Panc1 (cell line): ENCODE results near the gene SBF2. TPM values are rescaled to one million over a fixed set of nuclear protein-coding genes. Genes with fewer than 3 reads are reported as not detected.
A peak's percentile ranks its signal among the peaks of the same experiment; 100 is the strongest.

Experiments
- ATAC-seq: fragments of 200-7000 bp; cut with Tn5 transposase; 2 replicates; pipeline ENCODE4 v1.9.1; 2020; ENCODE audit warnings: mild to moderate bottlenecking, moderate library complexity
- BruUV-seq: library from RNA; stranded (reverse); fragments of 400-500 nt; replicated peaks from 2 replicates; lab custom pipeline; 2021; lab: Mats Ljungman, UMichigan
- CTCF ChIA-PET: fragments of 300-600 bp; sonication (Branson Sonifier 250); formaldehyde crosslinking; loops from one replicate; lab custom pipeline; 2022; ENCODE audit warnings: antibody characterized with exemption; lab: Charles Lee
- POLR2A ChIA-PET: fragments of 300-600 bp; sonication (Branson Sonifier 250); formaldehyde crosslinking; loops from one replicate; lab custom pipeline; 2022; ENCODE audit warnings: antibody characterized with exemption; lab: Charles Lee
- DNase-seq: peaks from one replicate; pipeline ENCODE4 v3.0.0-alpha.2; 2010; ENCODE audit warnings: low read depth, low spot score
- H3K27ac ChIP-seq: 2 replicates; pipeline ENCODE4 v1.5.1; 2011; ENCODE audit warnings: mild to moderate bottlenecking, low read length, inconsistent platforms
- H3K27me3 ChIP-seq: fragments of 200-500 bp; sonication (Bioruptor generic); 2 replicates; pipeline ENCODE4 v1.6.0; 2014; ENCODE audit warnings: low read length, inconsistent platforms; ENCODE audit not compliant: control insufficient read depth, insufficient read depth
- H3K36me3 ChIP-seq: fragments of 200-500 bp; sonication (Bioruptor generic); 2 replicates; pipeline ENCODE4 v1.5.1; 2014; ENCODE audit warnings: inconsistent platforms, mild to moderate bottlenecking, low read length, moderate library complexity; ENCODE audit not compliant: control insufficient read depth, insufficient read depth
- H3K4me1 ChIP-seq: 2 replicates; pipeline ENCODE4 v1.5.1; 2011; ENCODE audit warnings: inconsistent platforms, mild to moderate bottlenecking, low read length, moderate library complexity; ENCODE audit not compliant: control insufficient read depth, insufficient read depth
- H3K4me3 ChIP-seq, 2 experiments: 2 replicates each; pipeline ENCODE4 v1.5.1; 2011 to 2012; ENCODE audit warnings: low read depth in 2 of 2, low read length in 2 of 2, mild to moderate bottlenecking in 2 of 2, inconsistent platforms in 1 of 2, moderate library complexity in 1 of 2
- H3K9me3 ChIP-seq: fragments of 200-500 bp; sonication (Bioruptor generic); 2 replicates; pipeline ENCODE4 v1.5.1; 2014; ENCODE audit warnings: low read depth, mild to moderate bottlenecking, inconsistent platforms, low read length, moderate library complexity; ENCODE audit not compliant: control insufficient read depth, insufficient read depth
- CTCF ChIP-seq: fragments of 450-650 bp; IDR thresholded peaks from 2 replicates; pipeline ENCODE4 v1.5.1; 2017; ENCODE audit warnings: mild to moderate bottlenecking
- POLR2AphosphoS5 ChIP-seq: IDR thresholded peaks from 2 replicates; pipeline ENCODE4 v1.6.1; 2012; ENCODE audit warnings: mild to moderate bottlenecking, low read depth, low read length, moderate library complexity
- REST ChIP-seq, 2 experiments: IDR thresholded peaks; 2 replicates each; pipeline ENCODE4 v1.6.1; 2011 to 2012; ENCODE audit warnings: low read depth in 2 of 2, control low read depth in 1 of 2, low read length in 1 of 2, mild to moderate bottlenecking in 1 of 2, moderate library complexity in 1 of 2; ENCODE audit not compliant: insufficient read depth in 1 of 2
- SIN3A ChIP-seq: IDR thresholded peaks from 2 replicates; pipeline ENCODE4 v1.6.1; 2012; ENCODE audit warnings: low read depth, mild to moderate bottlenecking, low read length, moderate library complexity, borderline replicate concordance; ENCODE audit not compliant: insufficient read depth
- TCF7L2 ChIP-seq: IDR thresholded peaks from 2 replicates; pipeline ENCODE4 v1.6.1; 2011; ENCODE audit warnings: mild to moderate bottlenecking, low read depth, low read length, inconsistent platforms
- in situ Hi-C: cut with HindIII; loops from 2 replicates; pipeline ENCODE4 v1.10.0; 2016; ENCODE audit warnings: low sequenced_read_pairs, low pct_unique_long_range_greater_than_20kb
- intact Hi-C: fragments of 100-400 bp; cut with micrococcal nuclease; formaldehyde crosslinking; loops from one replicate; pipeline ENCODE4 v1.10.0; 2022; ENCODE audit not compliant: unreplicated experiment
- total RNA-seq: library from RNA; stranded (reverse); gene quantifications from one replicate; pipeline ENCODE4 v1.2.1, GENCODE V29; 2021; ENCODE audit not compliant: unreplicated experiment

Gene SBF2
- total RNA-seq, 1 experiment from 2014 or later, result 65.0 TPM

- H3K27ac ChIP-seq, result peak overlapping the region; percentile 90
- H3K27me3 ChIP-seq, result no peaks in the 10 kb centered on the region
- peaks cover 88% of the 10 kb centered on the region for H3K4me1 ChIP-seq
- H3K4me3 ChIP-seq, result peak overlapping the region in 1 of 2 experiments; percentile 36; a peak in 1 of 4 replicates
- in situ Hi-C loops, result loop anchor here (25.0 kb wide), 2 partner anchors 460 to 735 kb away; no protein-coding TSS in a partner anchor
- TF ChIP-seq TCF7L2 (no peak), POLR2AphosphoS5 (no peak), REST (IDR thresholded peaks at IDR 0.05; ENCODE audit: insufficient read depth in 1 of 2, low read depth in 2 of 2, low read length in 1 of 2) (no peak), CTCF (no peak), SIN3A (no peak)
- H3K9me3 ChIP-seq, result no peaks in the 10 kb centered on the region
- ChIA-PET POLR2A (interaction anchor here (0.5 kb wide), 1 partner anchor 17 kb away, joined by 8 read pairs; the partner anchor contains the start of gene ADM), CTCF (no interaction called here)
- DNase-seq (no peak), ATAC-seq (peak; percentile 7; the same call in 1 of the 2 replicates)
- no TSS peak for BruUV-seq
- intact Hi-C loops, result loop anchor here (5.0 to 10.0 kb wide), 3 partner anchors 415 to 708 kb away; no protein-coding TSS in a partner anchor
- no peaks in the 10 kb centered on the region for H3K36me3 ChIP-seq
Observed at GRCh38 chr11:10322401-10322800, 28.4 kb upstream of the SBF2 start.

- BruUV-seq, result no TSS peak
- POLR2A ChIA-PET, result interaction anchor here (0.7 to 1.0 kb wide), 3 partner anchors 11 to 561 kb away, joined by 4 to 5 read pairs (median 4); partner anchors contain the start of gene ADM
- Histone ChIP-seq H3K4me1 (peaks cover 88% of the 10 kb centered on the region), H3K27me3 (no peaks in the 10 kb centered on the region), H3K36me3 (no peaks in the 10 kb centered on the region), H3K4me3 (no peak overlapping the region), H3K27ac (peak overlapping the region; percentile 90), H3K9me3 (no peaks in the 10 kb centered on the region)
- in situ Hi-C loops (loop anchor here (25.0 kb wide), 2 partner anchors 459 to 734 kb away; no protein-coding TSS in a partner anchor), intact Hi-C loops (loop anchor here (5.0 to 10.0 kb wide), 3 partner anchors 416 to 706 kb away; no protein-coding TSS in a partner anchor)
- ATAC-seq (no peak), DNase-seq (no peak)
- TF ChIP-seq TCF7L2 (no peak), CTCF (no peak), POLR2AphosphoS5 (no peak), SIN3A (no peak), REST (IDR thresholded peaks at IDR 0.05; ENCODE audit: insufficient read depth in 1 of 2, low read depth in 2 of 2, low read length in 1 of 2) (no peak)
- CTCF ChIA-PET, result no interaction called here
Observed at GRCh38 chr11:10320736-10321465, 26.9 kb upstream of the SBF2 start.
